Progenitor cell of endocrine pancreas (in vitro differentiated cells): ENCODE results near the gene BST2. TPM values are rescaled to one million over a fixed set of nuclear protein-coding genes. Genes with fewer than 3 reads are reported as not detected.
"Not testable (repeated sequence)": the region's sequence is repeated elsewhere in the genome, so short reads cannot be mapped to it uniquely, and the experiment has no call there.

ENCODE experiments used
- DNase-seq: peaks from one replicate; pipeline ENCODE4 v3.0.0; 2021; ENCODE audit warnings: low spot score; ENCODE audit not compliant: unreplicated experiment
- H3K27ac Mint-ChIP-seq: 2 replicates; pipeline ENCODE4 v1.8.0; 2021; ENCODE audit warnings: mild to moderate bottlenecking, moderate library complexity, mixed read lengths
- H3K27me3 Mint-ChIP-seq: 2 replicates; pipeline ENCODE4 v1.8.0; 2021; ENCODE audit warnings: mixed read lengths
- H3K36me3 Mint-ChIP-seq: 2 replicates; pipeline ENCODE4 v1.8.0; 2022; ENCODE audit warnings: mixed read lengths; ENCODE audit not compliant: insufficient read depth
- H3K4me1 Mint-ChIP-seq: 2 replicates; pipeline ENCODE4 v1.8.0; 2021; ENCODE audit warnings: low read depth, mixed read lengths
- H3K4me3 Mint-ChIP-seq: 2 replicates; pipeline ENCODE4 v1.8.0; 2021; ENCODE audit warnings: low read depth, mild to moderate bottlenecking, moderate library complexity, mixed read lengths
- H3K9me3 Mint-ChIP-seq: 2 replicates; pipeline ENCODE4 v1.8.0; 2021; ENCODE audit warnings: low read depth, mixed read lengths
- total RNA-seq: library from RNA; stranded (reverse); gene quantifications from 2 replicates; pipeline ENCODE4 v1.2.1, GENCODE V29; 2021
- TF ChIP-seq, protein P1 (sequence below): fragments of 200-600 bp; sonication (generic); IDR thresholded peaks from one replicate; pipeline ENCODE4 v1.5.0; 2021; ENCODE audit warnings: antibody characterized with exemption, mild to moderate bottlenecking; ENCODE audit not compliant: unreplicated experiment

The BST2 gene
- total RNA-seq, 1 donor from 2014 or later = 0.67 TPM

DNA sequence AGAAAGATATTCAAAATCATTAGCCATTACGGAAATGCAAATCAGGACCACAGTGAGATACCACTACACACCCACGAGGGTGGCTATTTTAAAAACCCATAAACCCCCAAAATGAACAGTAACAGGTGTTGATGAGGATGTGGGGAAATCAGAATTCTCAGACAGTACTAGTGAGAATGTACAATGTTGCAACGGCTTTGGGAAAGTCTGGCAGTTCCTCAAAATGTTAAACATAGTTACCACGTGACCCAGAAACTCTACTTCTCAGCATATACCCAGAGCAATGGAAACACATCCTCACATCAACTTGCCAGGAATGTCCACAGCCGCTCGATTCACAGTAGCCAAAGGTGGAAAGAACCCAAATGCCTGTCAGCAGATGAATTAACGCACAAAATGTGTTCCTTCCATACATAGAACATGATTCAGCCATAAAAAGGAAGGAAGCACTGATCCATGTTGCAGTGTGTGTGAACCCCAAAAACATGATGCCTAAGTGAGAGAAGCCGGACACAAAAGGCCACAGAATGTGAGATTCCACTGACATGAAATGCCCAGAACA is 35.3 kb downstream of the BST2 start:
- no peaks in the 10 kb centered on the region for H3K27me3 Mint-ChIP-seq
- peak overlapping the region; percentile 25 for H3K27ac Mint-ChIP-seq
- H3K9me3 Mint-ChIP-seq = no peaks in the 10 kb centered on the region
- H3K4me3 Mint-ChIP-seq = no peak overlapping the region
- TF ChIP-seq, protein P1, sequence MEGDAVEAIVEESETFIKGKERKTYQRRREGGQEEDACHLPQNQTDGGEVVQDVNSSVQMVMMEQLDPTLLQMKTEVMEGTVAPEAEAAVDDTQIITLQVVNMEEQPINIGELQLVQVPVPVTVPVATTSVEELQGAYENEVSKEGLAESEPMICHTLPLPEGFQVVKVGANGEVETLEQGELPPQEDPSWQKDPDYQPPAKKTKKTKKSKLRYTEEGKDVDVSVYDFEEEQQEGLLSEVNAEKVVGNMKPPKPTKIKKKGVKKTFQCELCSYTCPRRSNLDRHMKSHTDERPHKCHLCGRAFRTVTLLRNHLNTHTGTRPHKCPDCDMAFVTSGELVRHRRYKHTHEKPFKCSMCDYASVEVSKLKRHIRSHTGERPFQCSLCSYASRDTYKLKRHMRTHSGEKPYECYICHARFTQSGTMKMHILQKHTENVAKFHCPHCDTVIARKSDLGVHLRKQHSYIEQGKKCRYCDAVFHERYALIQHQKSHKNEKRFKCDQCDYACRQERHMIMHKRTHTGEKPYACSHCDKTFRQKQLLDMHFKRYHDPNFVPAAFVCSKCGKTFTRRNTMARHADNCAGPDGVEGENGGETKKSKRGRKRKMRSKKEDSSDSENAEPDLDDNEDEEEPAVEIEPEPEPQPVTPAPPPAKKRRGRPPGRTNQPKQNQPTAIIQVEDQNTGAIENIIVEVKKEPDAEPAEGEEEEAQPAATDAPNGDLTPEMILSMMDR = no peak
- no peak for DNase-seq
- H3K4me1 Mint-ChIP-seq = no peaks in the 10 kb centered on the region
- H3K36me3 Mint-ChIP-seq = no peaks in the 10 kb centered on the region

DNA sequence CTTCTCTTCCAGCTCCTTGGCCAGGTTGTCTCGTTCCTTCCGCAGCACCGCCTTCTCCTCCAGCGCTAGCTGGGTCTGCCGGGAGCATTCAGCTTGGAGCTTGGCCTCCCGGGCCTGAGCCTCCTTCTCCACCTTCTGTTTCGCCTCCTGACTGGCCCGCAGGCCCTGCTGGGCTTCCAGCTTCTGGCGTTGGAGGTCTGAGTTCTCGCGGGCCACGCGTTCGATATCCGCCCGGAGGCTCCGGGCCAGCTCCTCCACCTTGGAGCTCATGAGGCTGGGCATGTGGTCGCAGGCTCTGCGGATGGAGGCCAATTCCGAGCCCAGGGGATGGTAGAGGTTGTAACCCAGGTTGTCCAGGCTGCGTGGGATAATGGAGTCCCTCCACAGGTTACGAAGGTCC is 40.1 kb downstream of the BST2 start:
- no peaks in the 10 kb centered on the region for H3K9me3 Mint-ChIP-seq
- DNase-seq = no peak
- H3K4me3 Mint-ChIP-seq = no peak overlapping the region
- H3K27ac Mint-ChIP-seq = no peak overlapping the region
- peaks cover 6% of the 10 kb centered on the region for H3K27me3 Mint-ChIP-seq
- no peaks in the 10 kb centered on the region for H3K4me1 Mint-ChIP-seq
- TF ChIP-seq, protein P1 = no peak
- no peaks in the 10 kb centered on the region for H3K36me3 Mint-ChIP-seq

DNA sequence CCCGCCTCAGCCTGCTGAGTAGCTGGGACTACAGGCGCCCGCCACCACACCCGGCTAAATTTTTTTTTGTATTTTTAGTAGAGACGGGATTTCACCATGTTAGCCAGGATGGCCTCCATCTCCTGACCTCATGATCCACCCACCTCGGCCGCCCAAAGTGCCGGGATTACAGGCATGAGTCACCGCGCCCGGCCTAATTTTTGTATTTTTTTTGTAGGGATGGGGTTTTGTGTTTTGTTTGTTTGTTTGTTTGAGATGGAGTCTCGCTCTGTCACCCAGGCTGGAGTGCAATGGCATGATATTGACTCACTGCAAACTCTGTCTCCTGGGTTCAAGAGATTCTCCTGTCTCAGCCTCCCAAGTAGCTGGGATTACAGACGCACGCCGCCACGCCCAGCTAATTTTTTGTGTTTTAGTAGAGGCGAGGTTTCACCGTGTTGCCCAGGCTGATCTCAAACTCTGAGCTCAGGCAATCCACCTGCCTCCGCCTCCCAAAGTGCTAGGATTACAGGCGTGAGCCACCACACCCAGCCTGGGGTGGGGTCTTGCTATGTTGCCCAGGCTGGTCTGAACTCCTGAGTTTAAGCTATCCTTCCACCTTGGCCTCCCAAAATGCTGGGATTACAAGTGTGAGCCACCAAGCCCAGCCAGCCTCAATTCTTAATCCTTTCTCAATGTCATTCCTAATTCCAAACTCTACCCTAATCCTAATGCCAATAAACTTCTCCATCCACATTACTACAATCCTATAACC is 41.4 kb downstream of the BST2 start:
- H3K9me3 Mint-ChIP-seq, H3K36me3 Mint-ChIP-seq, DNase-seq, H3K27ac Mint-ChIP-seq, H3K27me3 Mint-ChIP-seq, H3K4me3 Mint-ChIP-seq, H3K4me1 Mint-ChIP-seq: not testable (repeated sequence)

DNA sequence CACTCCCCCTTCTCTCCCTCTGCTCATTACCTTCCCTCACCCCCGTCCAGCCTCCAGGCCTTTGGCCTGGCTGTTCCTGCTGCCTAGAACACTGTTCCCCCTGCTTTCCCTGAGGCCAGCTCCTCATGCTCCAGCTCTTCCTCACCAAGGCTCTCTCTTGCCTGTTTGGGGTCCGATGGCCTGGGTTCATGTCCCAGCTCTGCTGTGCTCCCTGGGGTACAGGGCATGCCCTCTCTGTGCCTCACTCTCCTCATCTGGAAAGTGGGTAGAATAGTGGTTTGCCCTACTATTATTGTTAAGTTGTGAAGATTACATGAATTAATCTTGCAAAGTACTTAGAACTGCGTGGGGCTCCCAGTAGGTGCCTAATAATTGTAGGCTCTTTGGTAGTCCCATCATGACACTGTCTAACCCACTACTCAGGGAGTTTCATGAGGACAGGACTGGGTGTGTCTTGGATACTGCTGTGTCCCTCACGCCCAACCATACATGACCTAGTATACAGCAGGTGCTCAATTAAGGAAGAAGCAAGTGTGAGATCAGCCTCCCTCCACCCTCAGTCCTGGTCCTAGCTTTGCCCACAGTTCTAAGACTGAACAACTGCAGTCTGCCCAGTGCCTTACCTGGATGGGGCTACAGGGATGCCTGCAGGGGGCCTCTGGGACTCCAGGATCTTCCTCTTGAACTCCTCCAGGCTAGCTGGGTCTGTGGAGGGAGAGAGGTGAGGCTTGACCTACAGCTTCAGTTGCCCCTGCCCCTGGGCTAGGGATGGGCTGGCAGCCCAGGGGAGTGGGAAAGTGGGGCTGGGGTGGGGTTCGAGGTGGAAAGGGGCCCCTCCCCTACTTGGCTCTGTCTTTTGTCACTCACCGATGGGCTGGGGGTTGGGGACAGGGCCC is 45.3 kb downstream of the BST2 start:
- Mint-ChIP-seq H3K4me1 (no peaks in the 10 kb centered on the region), H3K36me3 (no peaks in the 10 kb centered on the region), H3K27me3 (peaks cover 6% of the 10 kb centered on the region), H3K4me3 (no peak overlapping the region), H3K27ac (no peak overlapping the region), H3K9me3 (no peaks in the 10 kb centered on the region)
- TF ChIP-seq, protein P1 = no peak
- no peak for DNase-seq

DNA sequence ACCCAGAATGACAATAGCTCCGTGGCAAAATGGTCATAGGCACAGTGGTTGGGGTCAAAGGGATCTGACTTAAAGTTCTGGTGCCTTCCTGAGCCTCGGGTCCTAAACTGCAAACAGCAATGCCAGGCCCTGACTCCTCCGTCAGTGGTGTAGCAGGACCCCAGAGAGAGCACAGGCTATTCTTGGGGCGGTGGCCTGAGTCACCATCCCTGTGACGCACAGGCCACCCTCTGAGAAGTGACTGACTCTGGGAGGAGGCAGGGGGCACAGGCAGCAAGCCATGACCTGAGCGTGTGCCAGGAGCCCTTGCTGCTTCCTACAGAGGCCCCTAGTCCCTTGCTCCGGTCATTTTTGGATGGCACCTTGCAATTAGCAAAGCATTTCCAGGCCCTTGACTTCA is 47.0 kb downstream of the BST2 start:
- H3K4me1 Mint-ChIP-seq = no peaks in the 10 kb centered on the region
- no peak overlapping the region for H3K27ac Mint-ChIP-seq
- no peaks in the 10 kb centered on the region for H3K9me3 Mint-ChIP-seq
- DNase-seq = no peak
- no peaks in the 10 kb centered on the region for H3K36me3 Mint-ChIP-seq
- H3K4me3 Mint-ChIP-seq = no peak overlapping the region
- TF ChIP-seq, protein P1 = no peak
- peaks cover 10% of the 10 kb centered on the region for H3K27me3 Mint-ChIP-seq
